Fibroblast of lung (primary cell): Measurements from ENCODE around the gene RBM39.

ENCODE experiments used
- CTCF ChIP-seq, 2 donors: IDR thresholded peaks in 1 of 2; conservative IDR thresholded peaks in 1 of 2; 1 replicate in 1 of 2; 2 replicates in 1 of 2; pipeline ENCODE4 v1.5.1; 2011 to 2012; ENCODE audit warnings: low read length in 2 of 2, control low read depth in 1 of 2, inconsistent platforms in 1 of 2, low read depth in 1 of 2, mild to moderate bottlenecking in 1 of 2
- EZH2 ChIP-seq: IDR thresholded peaks from 2 replicates; pipeline ENCODE4 v1.5.1; 2012; ENCODE audit warnings: low read length, control low read depth, mild to moderate bottlenecking; ENCODE audit errors: missing control alignments

- no peak for TF ChIP-seq CTCF (conservative IDR thresholded peaks at IDR 0.05 in 1 of 2, IDR thresholded peaks at IDR 0.05 in 1 of 2; ENCODE audit: low read depth in 1 of 2, low read length in 2 of 2)
- TF ChIP-seq EZH2, result no peak
Observed at GRCh38 chr20:35669681-35670080, 72.4 kb downstream of the RBM39 start.
